Testis (tissue), 3 donors: ENCODE data around the gene ORC5. TPM values are rescaled to one million over a fixed set of nuclear protein-coding genes. Genes with fewer than 3 reads are reported as not detected.

Source experiments
- DNase-seq: peaks from one replicate; pipeline ENCODE4 v3.0.0-alpha.2; 2019
- H3K27ac ChIP-seq, 2 donors: fragments of 200-600 bp; sonication (generic); one replicate each; pipeline ENCODE4 v1.5.1; 2019
- H3K27me3 ChIP-seq: fragments of 200-600 bp; sonication (generic); one replicate; pipeline ENCODE4 v1.5.1; 2019
- H3K36me3 ChIP-seq: fragments of 200-600 bp; sonication (generic); one replicate; pipeline ENCODE4 v1.5.1; 2017; ENCODE audit warnings: low read depth; ENCODE audit errors: missing control alignments
- H3K4me1 ChIP-seq: fragments of 200-600 bp; sonication (generic); one replicate; pipeline ENCODE4 v1.5.1; 2019
- H3K4me3 ChIP-seq, 2 donors: fragments of 200-600 bp; sonication (generic); one replicate each; pipeline ENCODE4 v1.5.1; 2017 to 2019
- H3K9me3 ChIP-seq: fragments of 200-600 bp; sonication (generic); one replicate; pipeline ENCODE4 v1.5.1; 2017
- CTCF ChIP-seq, 3 experiments: fragments of 450-650 bp in 2 of 3; fragments of 200-600 bp in 1 of 3; sonication (generic) in 1 of 3; IDR thresholded peaks; one replicate each; pipeline ENCODE4 v1.5.1; 2016 to 2019; ENCODE audit warnings: antibody characterized with exemption in 3 of 3, mild to moderate bottlenecking in 2 of 3, moderate library complexity in 1 of 3
- POLR2A ChIP-seq: fragments of 450-650 bp; IDR thresholded peaks from one replicate; pipeline ENCODE4 v1.6.1; 2017; ENCODE audit warnings: antibody characterized with exemption, mild to moderate bottlenecking, moderate library complexity
- WGBS, 2 donors: methylation state at CpG; one replicate each; pipeline ENCODE4 v1.1.5; 2018; 5-methylcytosine and 5-hydroxymethylcytosine counted together
- intact Hi-C: fragments of 100-400 bp; cut with DNase I; formaldehyde crosslinking; loops from one replicate; pipeline ENCODE4 v1.15.1; 2023; ENCODE audit warnings: low total_unique reads
- polyA plus RNA-seq: library from polyadenylated mRNA; stranded (reverse); fragments of 350-450 nt; fragmentation: Illumina TruSeq; extraction: RNeasy Lipid Tissue Mini Kit (QIAGEN cat#74804); gene quantifications from one replicate; pipeline ENCODE4 v1.2.3, GENCODE V29; 2014; ENCODE audit warnings: low read depth, low replicate concordance; ENCODE audit not compliant: insufficient read depth
- total RNA-seq, 2 donors: library from RNA; depleted of rRNA; stranded (reverse); fragments of >200 nt; gene quantifications; one replicate each; pipeline ENCODE4 v1.2.3, GENCODE V29; 2016

Gene ORC5
- total and polyA plus RNA-seq, 3 donors from 2014 or later, result 36.5 to 107 (median 36.9) TPM

DNA sequence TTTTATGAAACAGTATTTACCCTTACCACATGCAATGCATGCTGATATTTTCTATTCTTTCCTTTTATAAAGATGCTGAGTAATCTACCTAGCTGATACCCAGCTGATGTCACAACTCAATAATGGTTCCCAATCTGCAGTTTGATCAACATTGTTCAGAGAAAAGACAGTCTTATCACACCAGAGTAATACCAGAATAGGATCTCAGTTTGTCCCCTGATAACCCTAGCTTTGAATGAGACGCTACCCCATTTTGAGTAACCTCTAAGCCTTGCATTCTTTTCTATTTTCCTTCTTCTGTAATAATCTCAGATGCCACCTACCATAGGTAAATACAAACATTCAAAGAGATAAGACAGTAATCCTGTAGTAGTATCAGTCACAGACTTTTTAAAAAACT, 118.8 kb downstream of the ORC5 start:
- WGBS, 2 donors, result 91 to 97% methylated on average over 1 of the region's 1 CpG
- no peaks in the 10 kb centered on the region for H3K9me3 ChIP-seq
- no peak for DNase-seq
- H3K4me3 ChIP-seq, result no peak overlapping the region
- TF ChIP-seq POLR2A, result no peak
- TF ChIP-seq CTCF (IDR thresholded peaks at IDR 0.05), result no peak
- H3K4me1 ChIP-seq, result no peaks in the 10 kb centered on the region
- H3K27me3 ChIP-seq, result no peaks in the 10 kb centered on the region
- no peak overlapping the region for H3K27ac ChIP-seq
- intact Hi-C loops, result no loop called here
- no peaks in the 10 kb centered on the region for H3K36me3 ChIP-seq

Other genes with a start within 250 kb of the ORC5 start
- 1 to 10 TPM; 3.8 to 5.8 TPM for gene RELN, start 218.4 kb downstream of the ORC5 start, total RNA-seq
- 5.2 TPM for gene RELN, start 218.4 kb downstream of the ORC5 start, polyA plus RNA-seq
- gene LHFPL3, start 120.6 kb upstream of the ORC5 start, total RNA-seq, result under 1 TPM; 0.19 to 0.47 TPM
- 0.17 TPM for gene LHFPL3, start 120.6 kb upstream of the ORC5 start, polyA plus RNA-seq